ENCODE results near the gene YY1.

YY1 gene

GRCh38 chr14:100298551-100299237 lies 59.8 kb downstream of the YY1 start:
- TF ChIP-seq CTCF (IDR thresholded peaks at IDR 0.05; ENCODE audit: extremely low read depth, missing control alignments) = no peak
- DNase-seq (ENCODE audit: low spot score) = no peak

GRCh38 chr14:100299238-100299560 lies 60.3 kb downstream of the YY1 start:
- TF ChIP-seq CTCF (IDR thresholded peaks at IDR 0.05; ENCODE audit: extremely low read depth, missing control alignments) = no peak
- DNase-seq (ENCODE audit: low spot score) = no peak

- TF ChIP-seq CTCF (IDR thresholded peaks at IDR 0.05; ENCODE audit: extremely low read depth, missing control alignments) = no peak
Observed at GRCh38 chr14:100302616-100303015, 63.7 kb downstream of the YY1 start.

GRCh38 chr14:100303179-100303578 lies 64.2 kb downstream of the YY1 start:
- peak; percentile 49 for TF ChIP-seq CTCF (IDR thresholded peaks at IDR 0.05; ENCODE audit: extremely low read depth, missing control alignments)
- DNase-seq (ENCODE audit: low spot score) = peak; percentile 65

More at GRCh38 chr14:100302616-100303015, 63.7 kb downstream of the YY1 start:
- DNase-seq (ENCODE audit: low spot score) = no peak

GRCh38 chr14:100303925-100304324 lies 65.0 kb downstream of the YY1 start:
- no peak for TF ChIP-seq CTCF (IDR thresholded peaks at IDR 0.05; ENCODE audit: extremely low read depth, missing control alignments)
- DNase-seq (ENCODE audit: low spot score) = no peak

GRCh38 chr14:100304825-100305323 lies 65.9 kb downstream of the YY1 start:
- no peak for TF ChIP-seq CTCF (IDR thresholded peaks at IDR 0.05; ENCODE audit: extremely low read depth, missing control alignments)
- no peak for DNase-seq (ENCODE audit: low spot score)

GRCh38 chr14:100305324-100306100 lies 66.6 kb downstream of the YY1 start:
- TF ChIP-seq CTCF (IDR thresholded peaks at IDR 0.05; ENCODE audit: extremely low read depth, missing control alignments) = no peak
- no peak for DNase-seq (ENCODE audit: low spot score)
